ENCODE measurements around the gene CD82.

- TF ChIP-seq CTCF (IDR thresholded peaks at IDR 0.05), result no peak
- TF ChIP-seq POLR2AphosphoS5 (IDR thresholded peaks at IDR 0.05), result no peak
Observed at GRCh38 chr11:44615913-44616791, 50.7 kb downstream of the CD82 start.

All from breast epithelium (tissue), 3 donors.